PC-9 (cell line): ENCODE data around the gene MYCBPAP.

Experiments
- CTCF ChIP-seq: fragments of 200-600 bp; sonication (generic); conservative IDR thresholded peaks from 2 replicates; pipeline ENCODE4 v1.6.1; 2017; ENCODE audit warnings: mixed run types, antibody characterized with exemption, mild to moderate bottlenecking, moderate library complexity
- EZH2 ChIP-seq: fragments of 200-600 bp; sonication (generic); IDR thresholded peaks from 2 replicates; pipeline ENCODE4 v1.8.0; 2017; ENCODE audit warnings: antibody characterized with exemption, low read depth

GRCh38 chr17:50521514-50521913, 13.3 kb downstream of the MYCBPAP start:
- no peak for TF ChIP-seq CTCF
- TF ChIP-seq EZH2 = no peak
